HL-60 (cell line): Measurements from ENCODE around the gene SMIM21.

Experiments used
- DNase-seq, 2 experiments: peaks; one replicate each; pipeline ENCODE4 v3.0.0-alpha.2; 2010 to 2020; ENCODE audit warnings: low read depth in 1 of 2, low spot score in 1 of 2
- H3K27ac ChIP-seq: fragments of 250-450 bp; sonication (Bioruptor Pico); replicated peaks from 2 replicates; pipeline ENCODE4 v1.5.1; 2020; ENCODE audit warnings: mild to moderate bottlenecking, moderate library complexity
- H3K27me3 ChIP-seq: fragments of 250-450 bp; sonication (Bioruptor Pico); 2 replicates; pipeline ENCODE4 v1.5.1; 2021; ENCODE audit warnings: mild to moderate bottlenecking, moderate library complexity; ENCODE audit not compliant: insufficient read depth, poor library complexity, severe bottlenecking
- H3K4me3 ChIP-seq: replicated peaks from 2 replicates; pipeline ENCODE4 v1.5.1; 2011; ENCODE audit warnings: mild to moderate bottlenecking, control low read depth, low read length; ENCODE audit not compliant: insufficient read depth
- CTCF ChIP-seq: IDR thresholded peaks from one replicate; pipeline ENCODE4 v1.5.1; 2011; ENCODE audit warnings: low read length, control low read depth, inconsistent platforms; ENCODE audit not compliant: insufficient read depth
- GABPA ChIP-seq: IDR thresholded peaks from 2 replicates; pipeline ENCODE4 v1.6.1; 2012; ENCODE audit warnings: low read depth
- POLR2AphosphoS5 ChIP-seq: IDR thresholded peaks from 2 replicates; pipeline ENCODE4 v1.6.1; 2012; ENCODE audit warnings: low read depth
- REST ChIP-seq: IDR thresholded peaks from 2 replicates; pipeline ENCODE4 v1.6.1; 2012; ENCODE audit warnings: low read depth; ENCODE audit not compliant: insufficient replicate concordance
- SPI1 ChIP-seq: IDR thresholded peaks from 2 replicates; pipeline ENCODE4 v1.6.1; 2012; ENCODE audit warnings: low read depth, mild to moderate bottlenecking, borderline replicate concordance

SMIM21 gene

GRCh38 chr18:75450906-75451305 is 23.4 kb upstream of the SMIM21 start:
- Histone ChIP-seq H3K27me3 (peaks cover 18% of the 10 kb centered on the region), H3K4me3 (no peak overlapping the region), H3K27ac (no peak overlapping the region)
- no peak for DNase-seq
- TF ChIP-seq SPI1 (no peak), POLR2AphosphoS5 (no peak), REST (no peak), CTCF (no peak), GABPA (no peak)

DNA sequence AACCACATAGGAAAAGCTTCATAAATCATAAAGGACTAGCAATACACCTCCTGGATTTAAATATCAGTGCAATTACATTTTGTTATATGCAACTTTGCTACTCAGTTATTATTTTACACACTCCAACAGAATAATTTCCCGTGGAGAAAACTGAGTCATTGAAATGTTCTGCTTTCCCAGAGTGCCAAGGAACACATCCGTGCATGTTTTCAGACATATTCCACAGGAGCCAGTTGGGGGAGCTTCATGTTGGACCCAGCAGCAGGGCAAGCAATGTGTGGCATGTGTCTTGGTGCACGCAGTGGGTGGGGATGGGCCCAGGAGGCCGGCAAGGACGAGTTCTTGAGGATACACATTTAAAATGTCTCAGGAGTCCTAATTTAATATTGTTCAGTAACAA is 14.4 kb upstream of the SMIM21 start:
- TF ChIP-seq POLR2AphosphoS5 (no peak), GABPA (no peak), REST (no peak), SPI1 (no peak), CTCF (no peak)
- peaks cover 11% of the 10 kb centered on the region for H3K27me3 ChIP-seq
- no peak overlapping the region for H3K27ac ChIP-seq
- DNase-seq, result no peak
- no peak overlapping the region for H3K4me3 ChIP-seq

- no peak for DNase-seq
Observed at GRCh38 chr18:75439348-75439747, 11.8 kb upstream of the SMIM21 start.

More at GRCh38 chr18:75439348-75439747, 11.8 kb upstream of the SMIM21 start:
- TF ChIP-seq GABPA (no peak), REST (no peak), SPI1 (no peak), POLR2AphosphoS5 (no peak), CTCF (no peak)
- Histone ChIP-seq H3K4me3 (no peak overlapping the region), H3K27me3 (peaks cover 11% of the 10 kb centered on the region), H3K27ac (no peak overlapping the region)
